Panc1 (cell line): ENCODE data around the gene GRM7. TPM values are rescaled to one million over a fixed set of nuclear protein-coding genes. Genes with fewer than 3 reads are reported as not detected.

Source experiments
- ATAC-seq: fragments of 200-7000 bp; cut with Tn5 transposase; 2 replicates; pipeline ENCODE4 v1.9.1; 2020; ENCODE audit warnings: mild to moderate bottlenecking, moderate library complexity
- BruUV-seq: library from RNA; stranded (reverse); fragments of 400-500 nt; replicated peaks from 2 replicates; lab custom pipeline; 2021; lab: Mats Ljungman, UMichigan
- CTCF ChIA-PET: fragments of 300-600 bp; sonication (Branson Sonifier 250); formaldehyde crosslinking; loops from one replicate; lab custom pipeline; 2022; ENCODE audit warnings: antibody characterized with exemption; lab: Charles Lee
- POLR2A ChIA-PET: fragments of 300-600 bp; sonication (Branson Sonifier 250); formaldehyde crosslinking; loops from one replicate; lab custom pipeline; 2022; ENCODE audit warnings: antibody characterized with exemption; lab: Charles Lee
- DNase-seq: peaks from one replicate; pipeline ENCODE4 v3.0.0-alpha.2; 2010; ENCODE audit warnings: low read depth, low spot score
- H3K27ac ChIP-seq: 2 replicates; pipeline ENCODE4 v1.5.1; 2011; ENCODE audit warnings: mild to moderate bottlenecking, low read length, inconsistent platforms
- H3K27me3 ChIP-seq: fragments of 200-500 bp; sonication (Bioruptor generic); 2 replicates; pipeline ENCODE4 v1.6.0; 2014; ENCODE audit warnings: low read length, inconsistent platforms; ENCODE audit not compliant: control insufficient read depth, insufficient read depth
- H3K36me3 ChIP-seq: fragments of 200-500 bp; sonication (Bioruptor generic); 2 replicates; pipeline ENCODE4 v1.5.1; 2014; ENCODE audit warnings: inconsistent platforms, mild to moderate bottlenecking, low read length, moderate library complexity; ENCODE audit not compliant: control insufficient read depth, insufficient read depth
- H3K4me1 ChIP-seq: 2 replicates; pipeline ENCODE4 v1.5.1; 2011; ENCODE audit warnings: inconsistent platforms, mild to moderate bottlenecking, low read length, moderate library complexity; ENCODE audit not compliant: control insufficient read depth, insufficient read depth
- H3K4me3 ChIP-seq, 2 experiments: 2 replicates each; pipeline ENCODE4 v1.5.1; 2011 to 2012; ENCODE audit warnings: low read depth in 2 of 2, low read length in 2 of 2, mild to moderate bottlenecking in 2 of 2, inconsistent platforms in 1 of 2, moderate library complexity in 1 of 2
- H3K9me3 ChIP-seq: fragments of 200-500 bp; sonication (Bioruptor generic); 2 replicates; pipeline ENCODE4 v1.5.1; 2014; ENCODE audit warnings: low read depth, mild to moderate bottlenecking, inconsistent platforms, low read length, moderate library complexity; ENCODE audit not compliant: control insufficient read depth, insufficient read depth
- CTCF ChIP-seq: fragments of 450-650 bp; IDR thresholded peaks from 2 replicates; pipeline ENCODE4 v1.5.1; 2017; ENCODE audit warnings: mild to moderate bottlenecking
- POLR2AphosphoS5 ChIP-seq: IDR thresholded peaks from 2 replicates; pipeline ENCODE4 v1.6.1; 2012; ENCODE audit warnings: mild to moderate bottlenecking, low read depth, low read length, moderate library complexity
- REST ChIP-seq, 2 experiments: IDR thresholded peaks; 2 replicates each; pipeline ENCODE4 v1.6.1; 2011 to 2012; ENCODE audit warnings: low read depth in 2 of 2, control low read depth in 1 of 2, low read length in 1 of 2, mild to moderate bottlenecking in 1 of 2, moderate library complexity in 1 of 2; ENCODE audit not compliant: insufficient read depth in 1 of 2
- SIN3A ChIP-seq: IDR thresholded peaks from 2 replicates; pipeline ENCODE4 v1.6.1; 2012; ENCODE audit warnings: low read depth, mild to moderate bottlenecking, low read length, moderate library complexity, borderline replicate concordance; ENCODE audit not compliant: insufficient read depth
- TCF7L2 ChIP-seq: IDR thresholded peaks from 2 replicates; pipeline ENCODE4 v1.6.1; 2011; ENCODE audit warnings: mild to moderate bottlenecking, low read depth, low read length, inconsistent platforms
- in situ Hi-C: cut with HindIII; loops from 2 replicates; pipeline ENCODE4 v1.10.0; 2016; ENCODE audit warnings: low sequenced_read_pairs, low pct_unique_long_range_greater_than_20kb
- intact Hi-C: fragments of 100-400 bp; cut with micrococcal nuclease; formaldehyde crosslinking; loops from one replicate; pipeline ENCODE4 v1.10.0; 2022; ENCODE audit not compliant: unreplicated experiment
- total RNA-seq: library from RNA; stranded (reverse); gene quantifications from one replicate; pipeline ENCODE4 v1.2.1, GENCODE V29; 2021; ENCODE audit not compliant: unreplicated experiment

GRM7 gene
- total RNA-seq, 1 experiment from 2014 or later, result not detected

GRCh38 chr3:7684182-7684715, 823.3 kb downstream of the GRM7 start:
- Histone ChIP-seq H3K27me3 (no peaks in the 10 kb centered on the region), H3K36me3 (no peaks in the 10 kb centered on the region), H3K27ac (no peak overlapping the region), H3K4me1 (no peaks in the 10 kb centered on the region), H3K4me3 (no peak overlapping the region), H3K9me3 (no peaks in the 10 kb centered on the region)
- in situ Hi-C loops, result no loop called here
- no peak for DNase-seq
- POLR2A ChIA-PET, result no interaction called here
- no TSS peak for BruUV-seq
- no peak for ATAC-seq
- intact Hi-C loops, result no loop called here
- CTCF ChIA-PET, result no interaction called here
- no peak for TF ChIP-seq REST (IDR thresholded peaks at IDR 0.05; ENCODE audit: insufficient read depth in 1 of 2, low read depth in 2 of 2, low read length in 1 of 2)
- no peak for TF ChIP-seq POLR2AphosphoS5
- no peak for TF ChIP-seq SIN3A
- no peak for TF ChIP-seq TCF7L2
- no peak for TF ChIP-seq CTCF

- no peak for TF ChIP-seq REST (IDR thresholded peaks at IDR 0.05; ENCODE audit: insufficient read depth in 1 of 2, low read depth in 2 of 2, low read length in 1 of 2)
- no peak for TF ChIP-seq SIN3A
- TF ChIP-seq CTCF, result no peak
- TF ChIP-seq TCF7L2, result no peak
- TF ChIP-seq POLR2AphosphoS5, result no peak
- Histone ChIP-seq H3K27me3 (no peaks in the 10 kb centered on the region), H3K4me1 (no peaks in the 10 kb centered on the region), H3K36me3 (no peaks in the 10 kb centered on the region), H3K9me3 (no peaks in the 10 kb centered on the region), H3K4me3 (no peak overlapping the region), H3K27ac (no peak overlapping the region)
- ATAC-seq (no peak), DNase-seq (no peak)
- CTCF ChIA-PET, result no interaction called here
- intact Hi-C loops (no loop called here), in situ Hi-C loops (no loop called here)
- BruUV-seq, result no TSS peak
- POLR2A ChIA-PET, result no interaction called here
Measured at GRCh38 chr3:7687428-7688147, 826.7 kb downstream of the GRM7 start.
